HG02759 (cell line): ENCODE measurements around the gene PPP1R16B.

Experiments used
- ATAC-seq: cut with Tn5 transposase; IDR thresholded peaks from one replicate; pipeline ENCODE4 v1.9.1; 2021; ENCODE audit warnings: mild to moderate bottlenecking, moderate library complexity; ENCODE audit not compliant: unreplicated experiment

PPP1R16B gene

DNA sequence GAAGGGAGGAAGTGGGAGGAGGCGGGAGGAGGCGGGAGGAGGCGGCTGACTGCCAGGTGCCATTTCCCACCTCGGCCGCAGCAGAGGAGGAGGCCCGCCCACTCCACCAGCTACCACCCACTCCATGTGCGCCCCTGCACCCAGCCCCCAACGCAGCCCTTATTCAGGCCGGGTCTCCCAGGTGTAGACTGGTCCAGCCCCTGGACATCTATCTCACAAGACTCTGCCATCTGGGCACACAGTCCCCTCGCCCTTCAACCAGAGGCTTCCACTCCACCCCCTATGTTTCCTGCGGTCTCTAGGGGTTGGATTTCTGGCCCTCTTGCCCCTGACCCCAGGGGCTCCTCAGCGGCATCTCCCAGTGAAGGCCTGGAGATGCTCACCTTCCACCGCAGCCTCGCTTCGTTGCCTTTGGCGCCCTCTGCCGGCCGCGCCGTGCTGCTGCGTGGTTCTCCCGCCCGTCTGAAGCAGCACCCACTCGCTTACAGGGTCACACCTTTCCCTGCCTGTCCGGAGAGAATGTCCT, 88.1 kb downstream of the PPP1R16B start:
- ATAC-seq = peak; percentile 54

DNA sequence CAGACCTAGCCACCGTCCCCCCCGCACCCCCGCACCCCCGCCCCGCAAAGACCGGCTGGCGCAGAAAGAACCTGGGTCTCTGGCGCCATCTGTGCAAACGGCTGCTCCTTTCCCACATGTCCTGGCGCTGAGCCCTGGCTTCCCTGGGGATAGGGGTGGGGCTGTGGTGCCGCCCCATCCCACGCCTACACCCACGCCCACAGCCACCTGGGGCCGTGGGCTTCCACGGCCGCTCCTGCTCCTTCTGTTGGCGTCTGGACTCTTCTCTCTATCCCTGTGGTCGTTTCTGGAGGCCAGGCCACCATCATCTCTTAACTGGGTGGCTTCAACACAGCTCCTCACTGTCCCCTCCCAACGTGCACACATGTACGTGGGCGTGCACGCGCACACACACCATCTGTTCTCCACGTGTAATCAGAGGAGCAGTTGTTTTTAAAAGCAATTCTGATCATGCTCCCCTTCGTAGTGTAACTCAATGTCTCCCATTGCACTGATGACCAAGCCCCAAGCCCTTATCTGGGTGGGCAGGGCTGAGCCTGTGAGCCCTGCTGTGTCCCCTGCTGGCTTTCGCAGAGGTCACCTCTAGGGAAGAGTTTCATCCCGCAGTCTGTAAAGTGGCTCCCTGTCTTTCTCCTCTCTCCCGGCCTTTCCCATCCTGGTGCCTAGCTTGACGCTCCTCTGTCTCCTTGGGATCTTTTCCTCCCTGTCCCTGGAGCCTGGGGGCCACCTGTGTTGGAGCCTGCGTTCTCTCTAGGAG, 88.8 kb downstream of the PPP1R16B start:
- ATAC-seq = no peak

DNA sequence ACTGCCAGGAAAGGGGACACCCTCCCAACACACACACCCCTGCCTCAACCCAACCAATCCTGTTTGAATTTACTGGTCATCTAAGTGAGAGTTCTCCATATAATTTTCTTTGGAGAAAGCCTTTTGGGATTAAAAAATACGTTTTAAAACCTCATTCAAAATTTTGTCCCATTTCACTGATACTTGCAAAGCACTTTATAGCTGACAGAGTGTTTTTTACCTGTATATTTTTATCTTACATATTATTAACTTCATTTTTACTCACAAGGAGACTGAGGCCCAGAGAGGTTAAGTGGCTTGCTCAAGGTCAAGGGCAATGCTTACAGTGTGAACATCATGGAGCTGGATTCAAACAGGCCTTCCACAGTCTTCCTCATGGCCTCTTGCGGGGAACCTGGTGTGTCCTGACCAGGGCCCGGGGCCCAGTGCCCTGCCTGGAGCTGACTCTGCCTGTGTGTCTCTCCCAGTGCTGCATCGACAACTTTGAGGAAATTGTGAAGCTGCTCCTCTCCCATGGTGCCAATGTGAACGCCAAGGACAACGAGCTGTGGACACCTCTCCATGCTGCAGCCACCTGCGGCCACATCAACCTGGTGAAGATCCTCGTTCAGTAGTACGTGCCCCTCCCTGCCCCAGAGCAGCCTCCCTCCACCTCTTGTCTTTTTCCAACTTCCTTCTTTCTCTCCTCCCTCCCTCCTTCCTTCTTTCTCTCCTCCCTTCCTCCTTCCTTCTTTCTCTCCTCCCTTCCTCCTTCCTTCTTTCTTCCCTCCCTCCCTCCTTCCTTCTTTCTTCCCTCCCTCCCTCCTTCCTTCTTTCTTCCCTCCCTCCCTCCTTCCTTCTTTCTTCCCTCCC, 89.8 kb downstream of the PPP1R16B start:
- no peak for ATAC-seq

DNA sequence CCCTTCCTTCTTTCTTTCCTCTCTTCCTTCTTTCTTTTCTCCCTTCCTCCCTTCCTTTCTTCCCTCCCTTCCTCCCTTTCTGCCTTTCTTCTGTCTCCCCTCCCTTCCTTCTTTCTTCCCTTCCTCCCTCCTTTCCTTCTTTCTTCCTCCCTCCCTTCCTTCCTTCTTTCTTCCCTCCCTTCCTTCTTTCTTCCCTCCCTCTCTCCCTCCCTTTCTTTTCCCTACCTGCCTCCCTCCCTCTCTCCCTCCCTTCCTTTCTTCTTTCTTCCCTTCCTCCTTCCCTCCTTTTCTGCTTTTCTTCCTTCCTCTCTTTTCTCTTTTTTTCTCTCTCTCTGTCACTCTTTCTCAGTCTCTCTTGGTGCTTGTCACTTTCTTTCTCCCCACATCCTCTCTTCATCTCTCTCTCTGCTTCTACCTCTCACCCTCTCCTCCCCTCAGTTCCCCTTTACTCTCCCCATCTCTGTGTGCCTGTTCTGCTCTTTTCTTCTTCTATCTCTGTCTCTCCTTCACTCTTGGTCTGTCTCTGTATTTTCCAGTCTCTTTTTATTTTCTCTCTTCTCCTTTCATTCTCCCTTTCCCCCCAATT, 90.6 kb downstream of the PPP1R16B start:
- ATAC-seq = no peak

DNA sequence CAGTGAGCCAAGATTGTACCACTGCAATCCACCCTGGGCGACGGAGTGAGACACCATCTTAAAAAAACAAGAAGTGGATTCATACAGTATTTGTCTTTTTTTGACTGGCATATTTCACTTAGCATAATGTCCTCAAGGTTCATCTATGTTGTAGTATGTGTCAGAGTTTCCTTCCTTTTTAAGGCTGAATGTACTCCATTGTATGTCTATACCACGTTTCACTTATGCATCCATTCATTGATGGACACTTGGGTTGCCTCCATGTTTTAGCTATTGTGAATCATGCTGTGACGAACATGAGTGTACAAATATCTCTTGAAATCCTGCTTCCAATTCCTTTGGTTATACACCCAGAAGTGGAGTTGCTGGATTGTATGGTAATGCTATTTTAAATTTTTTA, 91.8 kb downstream of the PPP1R16B start:
- no peak for ATAC-seq

DNA sequence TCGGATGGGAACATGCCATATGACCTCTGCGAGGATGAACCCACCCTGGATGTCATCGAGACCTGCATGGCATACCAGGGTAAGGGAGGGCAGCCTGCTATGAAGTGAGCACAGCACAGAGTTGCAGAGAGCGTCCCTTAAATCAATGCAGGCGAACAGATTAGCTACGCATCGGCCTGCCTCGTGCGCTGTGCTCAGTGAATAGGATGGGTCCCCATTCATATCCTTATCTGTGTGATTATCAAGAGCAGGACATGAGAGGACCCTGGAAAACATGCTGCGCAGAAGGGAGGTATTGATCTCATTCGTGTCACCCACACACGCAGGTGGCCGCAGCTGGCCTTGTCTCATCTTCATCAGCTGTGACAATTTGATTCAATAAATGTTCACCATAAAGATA, 95.1 kb downstream of the PPP1R16B start:
- ATAC-seq = no peak

DNA sequence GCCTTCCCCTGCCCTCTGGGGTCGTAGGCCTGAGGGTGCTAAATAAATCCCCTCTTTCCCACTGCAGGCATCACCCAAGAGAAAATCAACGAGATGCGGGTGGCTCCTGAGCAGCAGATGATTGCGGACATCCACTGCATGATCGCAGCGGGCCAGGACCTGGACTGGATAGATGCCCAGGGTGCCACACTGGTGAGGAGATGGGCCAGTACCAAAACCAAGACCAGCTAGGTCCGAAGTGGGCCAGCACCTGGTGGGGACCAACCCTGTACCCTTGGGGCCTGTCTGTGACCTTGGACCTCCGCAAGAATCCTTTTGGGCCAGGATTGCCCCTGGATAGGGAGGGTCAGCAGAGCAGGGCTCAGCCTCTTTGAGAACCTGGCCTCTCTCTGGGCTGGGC, 97.1 kb downstream of the PPP1R16B start:
- no peak for ATAC-seq

DNA sequence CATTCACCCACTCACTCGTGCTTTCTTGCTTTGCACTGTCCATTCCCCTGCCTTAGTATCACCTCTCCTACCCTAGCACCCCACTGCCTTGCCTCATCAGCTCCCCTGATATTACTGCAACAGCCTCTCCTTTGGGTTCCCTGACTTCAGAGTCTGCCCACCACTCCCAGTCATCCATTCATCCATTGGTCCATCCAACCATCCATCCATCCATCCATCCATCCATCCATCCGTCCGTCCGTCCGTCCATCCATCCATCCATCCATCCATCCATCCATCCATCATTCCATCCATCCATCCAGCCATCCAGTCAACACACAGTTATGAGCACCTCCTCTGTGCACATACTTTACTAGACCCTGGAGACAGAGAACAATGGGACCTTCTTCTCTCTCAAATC, 97.8 kb downstream of the PPP1R16B start:
- no peak for ATAC-seq

DNA sequence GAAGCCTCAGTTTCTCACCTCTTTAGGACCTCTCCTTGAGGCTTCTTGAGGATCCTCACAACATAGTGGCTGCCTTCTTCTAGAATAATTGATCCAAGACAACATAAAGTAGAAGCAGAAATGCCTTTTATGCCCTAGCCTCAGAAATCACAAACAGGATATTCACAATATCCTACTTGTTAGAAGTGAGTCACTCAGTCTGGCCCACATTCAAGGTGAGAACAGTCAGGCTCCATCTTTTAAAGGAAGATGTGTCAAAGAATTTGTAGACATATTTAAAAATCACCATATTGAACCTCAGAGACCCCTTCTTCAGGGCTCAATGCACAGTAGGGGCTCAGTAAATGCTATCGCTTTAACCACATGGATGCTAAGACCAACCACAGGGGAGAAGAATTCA, 99.9 kb downstream of the PPP1R16B start:
- ATAC-seq = no peak

DNA sequence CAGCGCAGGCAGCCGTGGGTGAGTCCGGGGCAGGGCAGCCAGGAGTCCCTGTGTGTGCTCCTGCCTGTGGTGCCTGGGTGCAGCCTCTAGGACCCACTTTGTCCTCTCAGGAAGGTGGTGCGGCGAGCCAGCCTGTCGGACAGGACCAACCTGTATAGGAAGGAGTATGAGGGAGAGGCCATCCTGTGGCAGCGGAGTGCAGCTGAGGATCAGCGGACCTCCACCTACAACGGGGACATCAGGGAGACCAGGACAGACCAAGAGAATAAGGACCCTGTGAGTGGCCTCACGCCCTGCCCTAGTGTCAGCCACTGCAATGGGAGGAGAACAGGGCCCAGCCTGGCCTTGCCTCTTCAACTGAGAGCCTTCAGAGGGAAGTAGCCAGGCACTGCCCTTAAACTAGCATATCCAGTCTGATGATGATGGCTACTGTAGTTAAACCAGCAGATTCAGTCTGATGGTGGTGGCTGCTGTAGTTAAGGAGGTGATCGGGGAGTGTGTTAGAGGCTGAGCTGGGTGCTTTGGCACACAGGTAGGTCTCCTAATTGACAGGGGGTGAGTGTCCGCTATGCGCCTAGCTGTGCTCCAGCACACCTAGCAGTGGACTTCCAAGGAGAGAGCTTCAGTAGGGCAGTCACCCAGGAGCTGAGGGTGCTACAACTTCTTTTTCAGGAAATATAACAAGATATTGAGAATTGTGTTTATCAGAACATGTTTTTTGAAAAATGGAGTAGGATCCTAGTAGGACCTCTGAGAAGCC, 102.6 kb downstream of the PPP1R16B start:
- ATAC-seq = no peak

DNA sequence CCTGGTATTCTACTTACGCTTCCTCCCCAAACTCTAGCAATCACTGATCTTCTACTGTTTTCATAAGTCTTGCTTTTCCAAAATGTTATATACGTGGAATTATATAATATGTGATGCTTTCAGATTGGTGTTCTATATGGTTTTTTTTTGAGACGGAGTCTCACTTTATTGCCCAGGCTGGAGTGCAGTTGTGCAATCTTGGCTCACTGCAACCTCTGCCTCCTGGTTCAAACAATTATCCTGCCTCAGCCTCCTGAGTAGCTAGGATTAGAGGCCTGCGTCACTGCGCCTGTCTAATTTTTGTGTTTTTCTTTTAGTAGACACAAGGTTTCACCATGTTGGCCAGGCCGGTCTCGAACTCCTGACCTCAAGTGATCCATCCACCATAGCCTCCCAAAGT, 109.9 kb downstream of the PPP1R16B start:
- ATAC-seq = no peak

DNA sequence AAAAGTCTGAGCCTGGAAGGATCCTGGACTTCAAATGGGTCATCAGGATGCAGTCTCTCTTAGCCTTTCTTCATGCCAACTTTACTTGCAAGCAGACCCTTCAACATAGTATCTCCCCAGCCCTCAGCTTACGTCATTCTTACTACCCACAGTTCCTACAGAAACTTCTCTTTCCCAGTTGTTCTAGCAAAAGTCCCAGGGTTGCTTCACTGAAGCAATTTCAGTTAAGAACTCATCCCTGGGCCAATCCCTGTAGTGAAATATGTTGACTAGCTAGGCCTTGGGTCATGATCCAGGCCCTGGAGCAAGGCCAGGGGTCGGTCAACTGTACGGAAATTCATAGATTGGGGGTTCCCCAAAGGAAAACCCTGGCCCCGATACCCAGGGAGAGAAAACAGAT, 112.2 kb downstream of the PPP1R16B start:
- no peak for ATAC-seq

DNA sequence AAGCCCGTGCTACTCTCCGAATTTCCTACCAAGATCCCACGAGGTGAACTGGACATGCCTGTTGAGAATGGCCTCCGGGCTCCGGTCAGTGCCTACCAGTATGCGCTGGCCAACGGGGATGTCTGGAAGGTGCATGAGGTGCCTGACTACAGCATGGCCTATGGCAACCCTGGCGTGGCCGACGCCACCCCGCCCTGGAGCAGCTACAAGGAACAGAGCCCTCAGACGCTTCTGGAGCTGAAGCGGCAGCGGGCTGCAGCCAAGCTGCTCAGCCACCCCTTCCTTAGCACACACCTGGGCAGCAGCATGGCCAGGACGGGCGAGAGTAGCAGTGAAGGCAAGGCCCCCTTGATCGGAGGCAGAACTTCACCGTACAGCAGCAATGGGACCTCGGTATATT, 112.7 kb downstream of the PPP1R16B start:
- no peak for ATAC-seq

DNA sequence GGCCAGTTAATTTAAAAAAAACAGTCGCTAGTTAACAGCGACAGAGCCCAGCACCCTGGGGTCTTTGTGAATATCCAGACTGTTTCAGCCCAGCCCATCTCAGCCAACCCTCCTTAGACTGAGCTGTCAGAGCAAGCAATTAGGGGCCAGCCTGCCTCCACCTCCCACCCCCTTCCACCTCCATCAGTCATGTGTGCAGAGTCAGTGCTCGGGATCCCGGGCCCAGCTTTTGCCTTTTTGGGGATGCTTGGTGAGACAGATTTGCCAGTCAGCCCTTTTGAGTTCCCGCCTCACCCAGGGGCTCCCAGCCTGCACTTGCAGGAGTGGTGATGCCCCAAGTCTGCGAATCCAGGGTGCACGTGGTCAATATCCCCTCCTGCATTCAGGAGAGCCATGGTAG, 114.2 kb downstream of the PPP1R16B start:
- no peak for ATAC-seq

DNA sequence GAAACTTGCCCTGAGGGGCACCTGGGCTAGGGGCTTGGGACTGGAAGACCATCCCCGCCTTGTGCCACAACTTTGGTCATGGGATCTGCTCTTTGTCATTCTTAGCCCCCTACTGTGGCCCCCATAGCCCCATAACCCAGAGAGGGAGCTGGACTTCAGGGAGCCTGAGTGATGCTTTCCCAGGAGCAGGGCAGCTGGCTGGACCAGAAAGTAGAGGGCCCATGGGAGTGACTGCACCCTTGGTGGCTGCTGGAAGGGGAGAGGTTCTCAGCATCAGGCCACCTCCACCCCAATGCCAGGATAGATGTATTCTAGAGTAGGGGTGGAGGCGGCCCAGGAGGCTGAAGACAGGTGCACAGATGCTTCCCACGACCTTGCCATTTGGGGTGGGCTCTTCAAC, 114.9 kb downstream of the PPP1R16B start:
- ATAC-seq = no peak

DNA sequence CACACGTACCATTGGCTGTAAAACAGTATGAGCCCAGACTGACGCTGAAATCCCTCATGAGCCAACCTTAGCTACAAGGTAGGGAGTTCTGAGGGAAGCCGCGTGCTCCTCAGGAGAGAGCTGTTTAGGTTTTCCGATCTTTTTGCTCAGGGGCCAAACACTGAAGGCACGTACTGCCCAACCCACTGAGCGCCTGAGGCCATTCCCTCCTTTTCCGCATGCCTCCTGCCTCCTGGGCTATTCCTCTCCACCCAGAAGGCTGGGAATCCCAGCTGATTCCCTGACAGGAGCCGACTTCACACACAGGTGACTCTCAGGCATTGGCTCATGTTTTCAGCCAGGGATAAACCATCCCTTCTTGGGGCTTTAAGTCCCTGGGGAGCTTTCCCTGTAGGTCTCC, 115.4 kb downstream of the PPP1R16B start:
- ATAC-seq = no peak

DNA sequence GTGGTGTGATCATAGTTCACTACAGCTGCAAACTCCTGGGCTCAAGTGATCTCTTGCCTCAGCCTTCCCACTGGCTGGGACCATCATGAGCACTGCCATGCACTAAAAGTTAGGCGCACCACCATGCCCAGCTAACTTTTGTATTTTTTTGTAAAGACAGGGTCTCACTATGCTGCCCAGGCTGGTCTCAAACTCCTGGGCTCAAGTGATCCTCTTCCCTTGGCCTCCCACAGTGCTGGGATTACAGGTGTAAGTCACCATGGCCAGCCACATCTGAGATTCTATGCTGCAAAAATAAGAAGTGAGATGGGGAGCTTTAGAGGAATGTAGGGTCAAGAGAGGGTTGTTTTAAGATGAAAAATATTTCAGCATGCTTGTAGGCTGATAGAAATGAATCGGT, 119.2 kb downstream of the PPP1R16B start:
- no peak for ATAC-seq

DNA sequence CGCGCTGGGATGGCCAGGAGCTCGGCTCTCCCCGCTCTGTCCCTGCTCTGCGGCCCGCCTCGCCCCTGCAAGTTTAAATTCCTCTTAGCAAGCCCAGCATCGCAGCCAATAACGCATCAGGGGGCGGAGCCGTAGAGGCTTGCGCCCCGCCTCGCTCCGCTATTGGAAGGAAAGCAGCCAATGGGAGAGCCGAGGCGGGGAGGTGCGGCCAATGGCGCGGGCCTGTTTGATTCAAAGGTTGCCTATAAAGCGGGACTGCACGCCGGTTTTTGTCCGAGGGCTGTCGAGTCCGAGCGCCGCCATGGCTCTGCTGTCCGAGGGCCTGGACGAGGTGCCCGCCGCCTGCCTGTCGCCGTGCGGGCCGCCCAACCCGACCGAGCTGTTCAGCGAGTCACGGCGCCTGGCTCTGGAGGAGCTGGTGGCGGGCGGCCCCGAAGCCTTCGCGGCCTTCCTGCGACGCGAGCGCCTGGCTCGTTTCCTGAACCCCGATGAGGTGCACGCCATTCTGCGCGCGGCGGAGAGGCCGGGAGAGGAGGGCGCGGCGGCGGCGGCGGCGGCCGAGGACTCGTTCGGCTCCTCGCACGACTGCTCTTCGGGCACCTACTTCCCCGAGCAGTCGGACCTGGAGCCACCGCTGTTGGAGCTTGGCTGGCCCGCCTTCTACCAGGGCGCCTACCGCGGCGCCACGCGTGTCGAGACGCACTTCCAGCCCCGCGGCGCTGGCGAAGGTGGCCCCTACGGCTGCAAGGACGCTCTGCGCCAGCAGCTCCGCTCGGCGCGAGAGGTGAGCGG, 120.8 kb downstream of the PPP1R16B start, which contains the start of gene FAM83D:
FAM83D (plus strand) TSS at position 276 of the 792 bp plus-strand sequence; CDS start at position 302, 26 bp downstream.
- ATAC-seq = peak; percentile 95

DNA sequence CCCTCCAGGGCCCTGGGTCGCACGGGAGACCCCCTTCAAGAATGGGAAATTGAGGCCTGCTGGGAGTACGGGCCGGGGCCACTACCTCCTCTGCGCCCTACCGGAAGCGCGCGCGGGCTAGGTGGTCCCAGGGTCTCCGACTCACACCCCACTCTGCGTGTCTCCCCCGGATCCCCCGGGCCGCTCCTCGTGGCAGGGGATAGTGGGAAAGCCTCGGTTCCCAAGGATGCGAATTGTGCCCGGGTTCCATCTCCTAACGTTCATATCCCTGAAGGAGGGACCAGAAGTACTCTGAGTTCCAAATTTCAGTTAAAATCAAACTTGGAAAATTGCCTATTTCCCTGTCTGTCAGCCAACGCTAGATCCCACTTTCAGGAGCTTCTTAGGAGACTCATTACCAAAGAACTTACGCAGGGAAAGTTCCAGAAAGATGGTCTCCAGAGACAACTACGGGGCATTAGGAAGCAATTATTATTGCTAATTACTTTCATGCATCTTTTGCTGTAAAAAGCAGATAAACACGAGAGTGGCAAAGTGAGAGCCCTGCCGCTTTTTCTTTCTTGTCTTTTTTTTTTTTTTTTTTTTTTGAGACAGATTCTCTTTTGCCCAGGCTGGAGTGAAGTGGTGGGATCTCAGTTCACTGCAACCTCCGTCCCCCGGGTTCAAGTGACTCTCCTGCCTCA, 121.6 kb downstream of the PPP1R16B start:
- ATAC-seq = peak; percentile 1
